UCSD-AML1 (cell line): ENCODE results near the gene BNC2.

Experiments used
- DNase-seq: peaks from one replicate; lab custom pipeline; 2025; ENCODE audit not compliant: unreplicated experiment; lab: John Stamatoyannopoulos, UW

Gene BNC2

DNA sequence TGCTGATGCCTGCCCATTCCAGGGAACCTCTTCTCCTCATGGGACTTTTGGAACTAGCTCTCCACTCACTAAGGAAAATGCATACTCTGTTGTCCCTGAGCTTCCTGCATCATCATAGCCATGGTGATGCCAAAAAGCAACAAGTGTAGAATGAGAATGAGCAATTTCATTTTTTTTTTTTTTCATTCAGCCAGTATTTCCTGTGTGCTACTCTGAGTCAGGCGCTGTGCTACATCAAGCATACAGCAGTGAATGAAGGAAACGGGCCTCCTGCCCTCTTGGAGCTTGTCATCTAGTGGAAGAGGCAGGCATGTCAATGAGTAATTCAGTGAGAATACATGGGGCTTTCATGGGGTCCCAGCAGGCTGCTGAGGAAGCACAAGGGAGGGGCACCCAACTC is 483.1 kb downstream of the BNC2 start:
- no peak for DNase-seq

DNA sequence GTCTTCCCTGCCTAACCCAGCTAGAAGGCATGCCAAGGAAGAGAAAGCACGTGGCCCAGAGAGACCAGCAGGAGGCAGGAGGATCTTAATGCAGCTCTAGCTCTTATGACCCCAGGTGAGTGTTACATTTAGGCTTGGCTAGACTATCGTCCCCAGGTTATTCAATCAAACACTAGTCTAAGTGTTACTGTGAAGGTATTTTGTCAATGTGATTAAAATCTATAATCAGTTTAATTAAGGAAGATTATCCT is 483.7 kb downstream of the BNC2 start:
- DNase-seq: no peak

DNA sequence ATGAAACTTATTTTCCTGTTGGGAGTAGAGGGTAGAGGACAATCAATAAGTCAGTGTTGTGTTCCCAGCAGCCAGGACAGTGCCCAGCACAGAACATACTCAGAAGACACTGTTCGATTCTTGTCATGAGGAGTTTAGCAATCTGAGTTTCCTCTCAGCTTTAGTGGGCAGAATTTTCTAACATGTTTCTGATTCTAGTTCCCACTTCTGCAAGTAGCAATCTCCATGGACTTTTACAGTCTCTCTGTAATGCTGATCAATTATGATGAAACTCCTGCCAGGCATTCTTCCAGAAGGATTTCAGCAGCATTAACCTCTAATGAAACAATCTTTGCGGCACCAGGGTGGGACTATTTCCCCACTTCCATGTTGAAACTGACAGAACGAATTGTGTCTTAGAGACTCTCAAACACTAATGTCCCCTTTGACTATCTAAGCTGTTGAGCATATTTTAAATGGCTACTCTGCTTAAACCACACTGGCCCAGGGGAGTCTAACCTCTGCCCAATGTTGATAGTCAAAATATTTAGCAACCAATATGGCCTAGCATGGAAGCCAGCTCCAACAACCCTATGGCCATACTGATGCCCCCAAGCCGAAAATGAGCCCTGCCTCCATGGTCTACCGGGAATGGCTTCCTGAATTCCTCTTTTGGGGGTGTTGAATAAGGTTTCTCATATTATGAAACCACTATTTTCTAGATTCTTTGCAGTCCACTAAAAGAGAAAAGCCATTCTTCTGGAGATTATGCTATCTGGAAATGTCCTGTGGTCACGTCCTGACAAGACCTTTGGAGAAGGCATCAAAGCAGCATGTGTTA is 484.3 kb downstream of the BNC2 start:
- no peak for DNase-seq

DNA sequence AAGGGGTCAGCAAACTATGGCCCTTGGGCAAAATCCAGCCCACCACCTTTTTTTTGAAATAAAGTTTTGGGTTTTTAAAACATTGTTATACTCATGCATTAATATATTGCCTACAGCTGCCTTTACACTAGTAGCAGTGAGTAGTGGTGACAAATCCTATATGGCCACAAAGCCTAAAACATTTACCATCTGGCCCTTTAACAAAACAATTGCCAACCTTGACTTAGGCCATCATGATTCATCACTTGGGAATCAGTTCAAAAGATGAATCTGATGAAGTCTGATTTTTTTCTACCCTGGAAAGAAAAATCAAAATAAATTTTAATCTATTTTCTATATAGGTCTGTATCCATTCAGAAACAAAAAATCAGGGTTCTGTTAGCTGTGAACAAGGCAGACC is 484.9 kb downstream of the BNC2 start:
- no peak for DNase-seq

DNA sequence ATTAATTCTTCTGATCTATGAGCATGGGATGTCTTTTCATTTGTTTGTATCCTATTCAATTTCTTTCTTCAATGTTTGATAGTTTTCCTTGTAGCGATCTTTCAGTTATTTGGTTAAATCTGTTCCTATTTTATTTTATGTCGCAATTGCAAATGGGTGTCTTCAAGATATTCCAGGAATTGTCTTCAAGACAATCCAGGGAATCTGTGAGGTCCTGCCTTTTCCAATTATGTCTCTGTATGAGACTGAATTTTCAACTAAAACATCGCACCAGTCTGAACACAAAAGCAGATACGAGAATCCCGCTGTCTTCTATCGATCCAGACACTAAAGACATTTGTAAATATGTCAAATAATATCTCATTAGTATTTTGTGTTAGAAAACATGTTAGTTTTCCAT is 485.5 kb downstream of the BNC2 start:
- DNase-seq: no peak

DNA sequence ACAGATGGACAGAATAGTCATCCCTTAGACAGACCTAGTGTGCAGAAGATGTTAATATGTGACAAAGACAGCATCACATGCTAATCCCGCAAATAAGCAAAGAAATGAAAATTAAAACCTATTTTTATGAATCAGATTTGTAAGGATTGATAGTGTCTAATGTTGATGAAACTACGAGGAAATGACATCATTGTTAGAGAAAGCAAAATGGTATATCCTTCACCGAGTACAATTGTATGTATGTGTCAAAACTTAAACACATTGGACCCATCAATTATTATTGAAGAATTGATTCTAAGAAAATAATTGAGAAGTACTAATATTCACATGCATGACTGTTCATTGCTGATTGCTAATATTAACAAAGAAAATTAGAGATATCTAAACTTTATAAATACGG is 493.2 kb downstream of the BNC2 start:
- DNase-seq: no peak

DNA sequence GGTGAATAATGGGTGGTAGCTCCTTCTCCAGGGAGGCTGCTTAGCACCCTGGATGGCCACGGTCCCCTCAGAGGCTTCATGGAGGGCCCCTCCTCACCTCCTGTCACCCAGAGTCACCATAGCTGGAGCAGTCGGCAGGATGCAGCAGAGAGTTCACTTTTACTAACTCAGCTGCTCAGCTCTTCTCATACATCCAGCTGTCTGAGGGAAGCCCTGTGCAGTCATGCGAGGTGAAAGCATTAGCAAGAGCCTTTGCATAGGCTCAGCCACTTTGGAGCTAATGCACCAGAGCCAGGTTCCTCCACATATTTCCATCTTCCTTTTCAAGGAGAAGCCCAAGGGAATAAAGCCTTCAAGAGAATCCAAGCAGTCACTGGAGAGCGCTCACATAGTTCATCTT is 499.2 kb downstream of the BNC2 start:
- DNase-seq: no peak

DNA sequence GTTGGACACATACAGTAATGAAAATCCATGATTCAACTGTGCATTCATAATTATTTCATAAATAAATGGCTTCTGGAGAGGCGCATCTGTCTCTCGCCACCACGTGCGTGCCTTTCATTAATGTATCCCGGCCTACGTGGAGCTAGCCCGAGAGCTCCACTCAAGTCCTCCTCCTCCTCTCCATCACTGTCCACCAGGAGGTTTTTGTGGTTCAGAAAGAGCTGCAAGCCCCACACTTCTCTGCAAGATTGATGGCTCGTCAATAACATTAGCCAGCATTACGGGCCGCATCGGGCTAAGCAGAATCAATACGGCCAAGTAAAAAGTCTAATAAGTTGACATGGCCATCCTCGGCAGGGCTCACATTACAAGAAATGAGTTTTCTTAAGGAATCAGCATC is 499.8 kb downstream of the BNC2 start:
- DNase-seq: no peak

DNA sequence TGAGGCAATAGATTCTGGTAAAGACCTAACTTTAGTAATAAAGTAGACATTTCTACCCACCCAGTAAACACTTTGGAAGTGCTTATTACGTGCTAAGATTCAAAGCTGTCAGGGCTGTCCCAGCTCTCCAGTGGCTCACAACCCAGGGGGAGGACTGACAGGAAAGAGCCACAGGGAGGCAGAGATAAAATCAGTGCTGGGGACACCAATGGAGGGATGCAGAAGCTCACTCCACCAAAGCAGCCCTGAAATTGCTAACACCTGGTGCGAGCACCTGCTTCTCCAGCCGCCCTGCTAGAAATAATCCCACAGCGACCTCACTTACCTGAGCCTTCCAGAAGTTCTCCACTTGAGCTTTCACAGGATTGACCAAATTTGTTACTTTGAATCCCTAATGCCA is 501.0 kb downstream of the BNC2 start:
- no peak for DNase-seq

DNA sequence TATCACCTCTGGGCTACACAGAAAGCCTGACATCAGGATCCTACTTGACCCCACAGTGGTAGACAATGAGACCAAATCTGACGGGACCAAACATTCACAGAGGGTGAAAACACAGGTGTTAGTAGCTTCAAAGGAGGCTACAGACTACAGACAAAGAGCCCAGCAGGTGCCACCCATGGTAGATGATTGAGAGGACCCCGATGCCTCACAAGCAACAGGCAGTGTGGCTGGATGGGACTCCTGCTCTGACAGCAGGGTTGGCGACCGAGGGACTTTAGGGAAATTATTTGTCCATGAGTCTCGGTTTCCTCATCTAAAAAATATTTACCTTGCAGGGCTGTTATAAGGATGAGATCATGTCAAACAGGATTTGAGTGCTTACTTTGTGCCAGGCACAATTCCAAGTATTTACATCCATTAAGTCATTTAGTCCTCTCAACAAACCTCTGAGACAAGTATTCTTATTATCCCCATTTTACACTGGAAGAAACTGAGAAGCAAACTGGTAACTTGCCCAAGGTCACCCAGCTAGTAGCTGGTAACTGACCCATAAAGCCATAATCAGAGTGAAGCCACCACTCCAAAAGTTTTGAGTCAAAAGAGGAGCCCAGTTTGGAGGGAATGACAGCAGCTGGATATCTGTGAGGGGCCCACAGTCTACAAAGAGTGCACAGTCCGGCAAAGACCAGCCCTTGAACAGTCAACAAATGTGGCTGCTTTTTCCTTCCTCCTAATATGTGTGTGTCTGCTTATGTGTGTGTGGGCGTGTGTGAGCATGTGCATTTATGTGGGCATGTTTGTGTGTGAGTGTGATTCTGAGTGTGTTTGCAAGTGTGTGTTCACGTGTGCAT is 502.0 kb downstream of the BNC2 start:
- no peak for DNase-seq

DNA sequence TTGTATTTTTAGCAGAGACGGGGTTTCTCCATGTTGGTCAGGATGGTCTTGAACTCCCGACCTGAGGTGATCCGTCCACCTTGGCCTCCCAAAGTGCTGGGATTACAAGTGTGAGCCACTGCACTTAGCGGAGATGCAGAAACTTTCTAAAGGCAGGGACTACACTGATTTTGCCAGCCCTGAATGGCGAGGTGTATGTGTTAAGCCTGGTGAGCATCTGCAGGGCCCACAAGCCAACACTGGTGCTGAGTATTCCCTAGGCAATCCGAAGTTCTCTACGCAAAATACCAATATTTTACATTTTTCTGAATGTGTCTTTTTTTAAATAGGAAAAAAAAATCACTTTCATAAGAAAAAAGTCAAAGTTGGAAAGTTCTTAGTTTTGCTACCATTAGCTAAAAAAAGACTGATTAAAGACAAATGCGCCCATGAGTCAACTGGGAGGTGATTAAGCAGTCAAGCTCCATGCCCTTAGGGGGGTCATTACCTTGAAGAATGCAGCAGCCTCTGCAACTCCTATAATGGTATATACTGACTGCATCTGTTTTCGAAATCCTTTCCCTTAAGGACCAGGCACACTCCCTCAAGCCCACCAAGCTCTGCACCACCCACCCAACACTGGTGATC is 502.8 kb downstream of the BNC2 start:
- DNase-seq: no peak

DNA sequence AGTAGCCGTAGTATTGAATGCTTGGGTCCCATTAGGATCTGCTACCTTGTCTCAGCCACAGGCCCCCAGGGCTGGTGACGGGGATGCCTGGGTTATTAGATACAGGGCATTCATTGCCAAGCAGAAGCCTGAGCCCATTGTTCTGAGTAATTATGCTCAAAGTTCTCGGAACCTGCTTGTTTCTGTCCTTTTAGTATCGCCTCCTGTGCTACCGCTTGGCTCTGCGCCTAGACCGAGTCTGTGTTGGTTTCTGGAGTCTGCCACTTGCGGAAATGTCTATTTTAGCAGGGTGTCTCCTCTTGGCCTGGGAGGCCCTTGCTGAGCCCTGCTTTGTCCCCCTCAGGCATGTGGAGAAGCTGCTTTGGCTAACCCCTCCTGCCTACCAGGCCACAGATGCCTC is 506.1 kb downstream of the BNC2 start:
- no peak for DNase-seq

DNA sequence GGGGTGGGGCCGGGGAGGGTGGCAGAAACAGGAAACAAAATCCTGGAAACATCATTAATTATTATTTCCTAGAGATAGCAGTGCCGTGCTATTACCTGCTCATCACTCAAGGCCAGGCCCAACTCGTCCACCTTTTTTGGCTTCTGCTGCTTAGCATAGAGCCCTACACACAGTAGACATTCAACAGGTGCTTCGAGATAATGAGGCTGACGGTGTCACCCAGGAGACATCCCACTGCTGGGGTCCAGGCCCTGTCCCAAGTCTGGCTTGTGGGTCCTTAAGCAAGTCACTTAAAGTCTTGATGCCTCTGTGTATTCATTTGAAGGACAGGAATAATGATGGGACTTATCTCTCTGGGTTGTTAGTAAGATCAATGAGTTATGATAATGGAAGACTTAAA is 506.6 kb downstream of the BNC2 start:
- DNase-seq: no peak

DNA sequence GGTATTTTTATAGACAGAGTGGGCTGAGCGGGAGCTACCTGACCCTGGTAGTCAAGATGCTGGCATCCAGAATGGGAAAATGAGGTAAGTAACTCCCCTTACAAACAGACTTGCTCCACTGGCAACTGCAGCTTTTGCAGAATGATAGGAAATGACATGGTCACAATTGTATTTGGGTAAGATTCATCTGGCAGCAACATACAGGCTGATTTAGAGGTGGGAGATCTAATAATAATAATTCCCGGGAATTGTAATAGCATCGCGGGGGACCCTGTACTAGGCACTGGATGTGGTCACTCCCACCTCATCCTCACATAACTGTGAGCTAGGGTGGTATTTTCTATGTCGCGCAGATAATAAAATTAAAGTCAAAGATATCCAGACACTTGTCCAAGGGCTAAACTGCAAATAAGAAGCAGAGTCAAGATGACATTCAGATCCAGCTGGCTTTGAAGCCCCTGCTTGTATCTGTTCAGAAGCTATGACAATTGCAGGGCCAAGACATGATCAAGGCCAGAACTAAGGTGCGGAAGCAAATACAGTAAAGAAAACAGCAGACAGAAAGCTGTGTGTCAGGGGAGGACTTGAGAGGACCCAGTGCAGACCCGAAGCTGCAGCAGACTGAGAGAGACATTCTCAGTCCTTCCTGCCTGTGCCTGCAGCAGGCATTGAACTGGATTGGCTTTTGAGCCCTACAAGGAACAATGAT is 507.2 kb downstream of the BNC2 start:
- no peak for DNase-seq

DNA sequence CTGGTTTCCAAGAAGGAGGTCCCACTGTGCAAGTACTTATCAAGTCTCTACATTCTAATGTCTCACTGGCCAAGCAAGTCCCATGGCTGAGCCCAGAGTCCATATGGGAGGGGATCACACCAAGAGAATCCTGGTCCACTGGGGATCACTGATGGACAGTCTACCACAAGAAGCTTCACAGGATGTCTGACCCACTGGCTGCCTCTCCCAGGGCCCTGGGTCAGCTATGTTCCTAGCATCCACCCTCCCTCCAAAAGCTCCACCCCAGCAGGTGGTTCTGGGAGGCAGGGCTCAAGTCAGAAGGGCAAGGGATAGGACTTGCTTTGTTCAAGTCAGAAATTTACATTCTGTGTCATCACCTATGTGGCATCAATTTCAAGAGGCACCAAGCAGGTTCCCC is 508.5 kb downstream of the BNC2 start:
- no peak for DNase-seq

DNA sequence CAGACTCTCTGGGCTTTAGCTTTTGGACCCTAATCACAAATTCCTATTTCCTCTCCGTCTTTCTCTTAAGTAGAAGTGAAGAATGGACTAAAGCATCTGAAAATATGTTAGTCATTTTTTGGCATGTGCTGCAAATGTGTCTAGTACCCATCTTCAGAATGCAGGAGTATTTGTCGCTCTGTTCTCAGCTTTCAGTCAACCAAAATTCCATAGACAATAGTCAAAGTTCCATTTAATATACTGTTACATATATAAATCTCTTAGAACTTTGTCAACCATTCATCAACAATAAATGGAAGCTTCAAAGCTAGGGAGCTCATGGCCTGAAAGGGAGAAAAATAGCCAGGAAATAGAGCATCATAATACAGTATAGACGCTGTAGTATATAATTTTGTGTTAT is 509.4 kb downstream of the BNC2 start:
- no peak for DNase-seq

DNA sequence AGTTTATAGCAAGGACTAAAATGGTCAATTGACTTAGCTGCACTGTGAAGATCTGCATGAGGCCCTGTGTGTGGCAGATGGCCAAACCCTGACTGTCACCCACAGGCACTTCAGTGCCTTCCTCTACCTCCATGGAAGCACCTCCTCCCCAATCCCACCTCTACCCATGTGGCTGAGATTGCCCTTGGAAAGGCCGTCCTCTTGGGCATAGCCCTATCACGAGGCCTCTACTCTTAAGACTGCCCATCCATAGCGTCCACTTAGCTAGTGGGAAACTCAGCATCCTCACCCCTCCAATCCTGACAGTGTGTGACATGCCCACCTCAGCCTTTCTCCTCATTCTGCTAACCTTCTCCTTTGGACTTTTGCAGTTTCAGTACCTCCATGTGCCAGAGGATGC is 510.2 kb downstream of the BNC2 start:
- DNase-seq: no peak
